ENCODE data around the gene DERA. TPM values are rescaled to one million over a fixed set of nuclear protein-coding genes. Genes with fewer than 3 reads are reported as not detected.

The DERA gene
- total and polyA plus RNA-seq, 12 donors, result 15.9 to 72.3 (median 31.4) TPM

- no peak for DNase-seq
- intact Hi-C loops (cut with DNase I), result no loop called here
- Histone ChIP-seq H3K27ac (no peak overlapping the region), H3K27me3 (no peaks in the 10 kb centered on the region), H3K9me3 (replicated peaks in 1 of 3) (no peaks in the 10 kb centered on the region), H3K4me3 (no peak overlapping the region), H3K4me1 (replicated peaks in 1 of 2) (peaks cover 1 to 3% of the 10 kb centered on the region in 2 donors), H3K36me3 (replicated peaks in 1 of 2) (peaks cover 0 to 49% of the 10 kb centered on the region in 2 donors)
- TF ChIP-seq POLR2A (IDR thresholded peaks at IDR 0.05), result no peak
- TF ChIP-seq, protein P1, sequence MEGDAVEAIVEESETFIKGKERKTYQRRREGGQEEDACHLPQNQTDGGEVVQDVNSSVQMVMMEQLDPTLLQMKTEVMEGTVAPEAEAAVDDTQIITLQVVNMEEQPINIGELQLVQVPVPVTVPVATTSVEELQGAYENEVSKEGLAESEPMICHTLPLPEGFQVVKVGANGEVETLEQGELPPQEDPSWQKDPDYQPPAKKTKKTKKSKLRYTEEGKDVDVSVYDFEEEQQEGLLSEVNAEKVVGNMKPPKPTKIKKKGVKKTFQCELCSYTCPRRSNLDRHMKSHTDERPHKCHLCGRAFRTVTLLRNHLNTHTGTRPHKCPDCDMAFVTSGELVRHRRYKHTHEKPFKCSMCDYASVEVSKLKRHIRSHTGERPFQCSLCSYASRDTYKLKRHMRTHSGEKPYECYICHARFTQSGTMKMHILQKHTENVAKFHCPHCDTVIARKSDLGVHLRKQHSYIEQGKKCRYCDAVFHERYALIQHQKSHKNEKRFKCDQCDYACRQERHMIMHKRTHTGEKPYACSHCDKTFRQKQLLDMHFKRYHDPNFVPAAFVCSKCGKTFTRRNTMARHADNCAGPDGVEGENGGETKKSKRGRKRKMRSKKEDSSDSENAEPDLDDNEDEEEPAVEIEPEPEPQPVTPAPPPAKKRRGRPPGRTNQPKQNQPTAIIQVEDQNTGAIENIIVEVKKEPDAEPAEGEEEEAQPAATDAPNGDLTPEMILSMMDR (IDR thresholded peaks at IDR 0.05), result no peak
- 74 to 80% (median 76%) methylated on average over 3 of the region's 3 CpGs for WGBS, 4 donors
These were observed 17.9 kb upstream of the DERA start for GRCh38 chr12:15893260-15893659.

GRCh38 chr12:15896867-15897266 is 14.3 kb upstream of the DERA start:
- intact Hi-C loops (cut with DNase I), result no loop called here
- no peaks in the 10 kb centered on the region for H3K27me3 ChIP-seq
- H3K27ac ChIP-seq, result no peak overlapping the region
- no peaks in the 10 kb centered on the region for H3K9me3 ChIP-seq (replicated peaks in 1 of 3)
- no peak for DNase-seq
- H3K4me3 ChIP-seq, result no peak overlapping the region
- 89 to 94% (median 90%) methylated on average over 1 of the region's 1 CpG for WGBS, 4 donors
- TF ChIP-seq POLR2A (IDR thresholded peaks at IDR 0.05), result no peak
- TF ChIP-seq, protein P1 (IDR thresholded peaks at IDR 0.05), result no peak
- peaks cover 0 to 4% of the 10 kb centered on the region in 2 donors for H3K4me1 ChIP-seq (replicated peaks in 1 of 2)
- H3K36me3 ChIP-seq (replicated peaks in 1 of 2), result peaks cover 0 to 45% of the 10 kb centered on the region in 2 donors

DNA sequence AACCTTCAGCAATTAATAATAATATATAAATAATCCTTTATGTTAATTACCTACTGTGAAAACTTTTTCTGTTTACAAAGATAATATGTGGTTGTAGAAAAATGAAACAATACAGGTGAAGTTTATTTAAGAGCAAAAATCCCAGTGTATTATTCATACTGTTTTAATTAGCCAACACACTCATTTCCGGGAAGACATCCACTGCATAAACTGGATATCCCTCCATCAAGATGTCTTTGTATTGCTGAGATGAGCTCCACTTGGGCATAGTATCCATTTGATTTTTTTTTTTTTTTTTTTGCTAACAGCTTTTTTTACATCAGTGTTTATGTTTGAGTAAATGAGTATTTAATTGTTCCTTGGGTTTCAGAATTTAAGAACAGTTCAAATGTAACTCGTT is 13.7 kb upstream of the DERA start:
- WGBS, 4 donors, result 79 to 90% (median 84%) methylated on average over 2 of the region's 2 CpGs
- intact Hi-C loops (cut with DNase I), result no loop called here
- no peaks in the 10 kb centered on the region for H3K27me3 ChIP-seq
- H3K4me3 ChIP-seq, result no peak overlapping the region
- no peak overlapping the region for H3K27ac ChIP-seq
- DNase-seq, result no peak
- H3K36me3 ChIP-seq (replicated peaks in 1 of 2), result peaks cover 0 to 45% of the 10 kb centered on the region in 2 donors
- TF ChIP-seq POLR2A (IDR thresholded peaks at IDR 0.05), result no peak
- TF ChIP-seq, protein P1 (IDR thresholded peaks at IDR 0.05), result no peak
- H3K9me3 ChIP-seq (replicated peaks in 1 of 3), result no peaks in the 10 kb centered on the region
- peaks cover 0 to 4% of the 10 kb centered on the region in 2 donors for H3K4me1 ChIP-seq (replicated peaks in 1 of 2)

DNA sequence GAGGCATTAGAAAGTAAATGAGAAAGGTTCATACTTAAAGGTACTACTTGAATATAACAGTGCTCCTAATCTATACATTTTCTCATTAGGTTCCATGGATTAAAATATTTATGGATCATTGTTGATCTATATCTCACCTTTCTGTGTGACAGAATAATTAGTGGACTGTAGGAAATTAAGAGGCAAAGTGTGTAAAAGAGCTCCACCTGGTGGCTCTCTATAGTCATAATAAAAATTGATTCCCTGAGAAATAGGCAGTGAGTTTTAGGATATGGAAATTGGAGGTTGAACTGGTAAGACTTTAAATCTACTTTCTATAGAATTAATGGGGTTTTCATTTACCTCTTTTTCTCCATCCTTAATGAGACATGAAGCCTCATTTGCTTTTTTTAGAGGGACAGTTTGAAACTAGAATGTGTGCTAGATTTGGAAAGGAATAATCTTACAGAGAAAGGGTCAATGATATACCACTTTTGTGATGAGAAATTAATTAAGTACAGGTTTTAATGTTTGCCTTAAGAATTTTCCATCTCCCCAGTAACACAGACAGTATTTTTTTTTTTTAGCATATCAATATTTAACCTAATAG is 11.8 kb upstream of the DERA start:
- Histone ChIP-seq H3K4me1 (replicated peaks in 1 of 2) (peaks cover 4% of the 10 kb centered on the region in 2 donors), H3K4me3 (no peak overlapping the region), H3K27ac (no peak overlapping the region), H3K27me3 (no peaks in the 10 kb centered on the region), H3K36me3 (replicated peaks in 1 of 2) (peaks cover 0 to 50% of the 10 kb centered on the region in 2 donors), H3K9me3 (replicated peaks in 1 of 3) (no peaks in the 10 kb centered on the region)
- no peak for TF ChIP-seq POLR2A (IDR thresholded peaks at IDR 0.05)
- TF ChIP-seq, protein P1 (IDR thresholded peaks at IDR 0.05), result peak; percentile 33 to 76 (median 57)
- peak in 1 of 7 donors; percentile 11 for DNase-seq
- intact Hi-C loops (cut with DNase I), result no loop called here

All from adrenal gland (tissue), 12 donors.